ENCODE data around the gene TMEM151B. TPM values are rescaled to one million over a fixed set of nuclear protein-coding genes. Genes with fewer than 3 reads are reported as not detected.
"Not testable (repeated sequence)": the region's sequence is repeated elsewhere in the genome, so short reads cannot be mapped to it uniquely, and the experiment has no call there.

The TMEM151B gene
- 1 to 10 TPM in 2 of 4 donors, under 1 TPM in 2; 0.41 to 1.4 (median 0.98) TPM for polyA plus RNA-seq (ENCODE audit: insufficient read length in 4 of 4)

GRCh38 chr6:44269921-44270525 is at the start of gene TMEM151B:
TMEM151B (plus strand) TSS chr6:44270450; CDS start chr6:44270743, 293 bp downstream.
- no peak for DNase-seq (ENCODE audit: low read depth in 4 of 4, low spot score in 2 of 4)

- DNase-seq (ENCODE audit: low read depth in 4 of 4, low spot score in 2 of 4) = no peak
Measured at GRCh38 chr6:44220913-44221290, 49.3 kb upstream of the TMEM151B start.

DNA sequence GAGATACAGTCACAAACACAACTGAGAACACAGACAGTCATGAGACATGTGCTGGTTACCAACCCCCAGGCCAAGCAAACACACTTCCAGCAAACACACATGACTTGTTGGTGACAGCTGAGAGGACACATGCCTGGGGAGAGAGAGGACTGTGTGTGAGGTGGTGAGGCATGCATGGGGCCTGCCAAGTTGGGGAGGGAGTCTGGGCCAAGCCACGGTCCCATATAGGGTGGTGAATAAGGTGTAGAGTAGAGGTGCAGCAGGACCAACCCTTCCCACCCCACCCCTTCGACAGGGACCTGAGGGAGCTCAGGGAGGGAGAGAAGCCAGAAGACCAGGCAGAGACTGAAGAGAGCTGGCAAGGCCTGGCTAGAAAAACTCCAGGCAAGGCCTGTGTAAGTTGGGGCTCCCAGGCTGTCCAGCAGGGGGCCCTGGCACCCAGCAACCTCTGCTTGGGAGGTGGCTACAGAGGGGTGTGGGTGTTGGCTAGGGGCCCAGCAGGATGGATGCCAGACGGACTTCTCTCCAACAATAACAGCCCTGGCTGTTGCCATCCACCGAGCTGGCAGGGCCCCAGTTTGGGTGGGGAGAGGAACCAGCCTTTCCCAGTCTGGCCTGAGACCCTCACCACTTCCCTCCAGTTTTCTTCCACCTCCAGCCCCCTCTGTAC is 48.8 kb upstream of the TMEM151B start:
- no peak for DNase-seq (ENCODE audit: low read depth in 4 of 4, low spot score in 2 of 4)

DNA sequence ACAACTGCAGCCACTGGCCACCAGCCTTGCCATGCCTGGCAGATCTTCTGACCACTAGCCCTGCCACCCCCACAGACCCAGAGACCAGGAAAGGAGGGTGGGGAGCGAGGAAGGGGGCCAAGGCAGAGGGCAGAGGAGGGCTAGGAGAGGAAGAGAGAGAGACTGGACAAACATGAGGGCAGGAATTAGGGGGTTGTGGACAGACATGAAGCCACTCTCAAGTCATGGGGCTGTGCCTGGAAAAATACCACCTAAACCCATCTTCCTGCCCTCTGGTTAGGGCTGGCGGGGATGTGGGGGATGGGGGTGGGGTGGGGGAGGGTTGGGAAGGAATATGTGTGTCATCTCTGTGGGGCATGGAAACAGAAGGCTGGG is 48.3 kb upstream of the TMEM151B start:
- no peak for DNase-seq (ENCODE audit: low read depth in 4 of 4, low spot score in 2 of 4)

DNA sequence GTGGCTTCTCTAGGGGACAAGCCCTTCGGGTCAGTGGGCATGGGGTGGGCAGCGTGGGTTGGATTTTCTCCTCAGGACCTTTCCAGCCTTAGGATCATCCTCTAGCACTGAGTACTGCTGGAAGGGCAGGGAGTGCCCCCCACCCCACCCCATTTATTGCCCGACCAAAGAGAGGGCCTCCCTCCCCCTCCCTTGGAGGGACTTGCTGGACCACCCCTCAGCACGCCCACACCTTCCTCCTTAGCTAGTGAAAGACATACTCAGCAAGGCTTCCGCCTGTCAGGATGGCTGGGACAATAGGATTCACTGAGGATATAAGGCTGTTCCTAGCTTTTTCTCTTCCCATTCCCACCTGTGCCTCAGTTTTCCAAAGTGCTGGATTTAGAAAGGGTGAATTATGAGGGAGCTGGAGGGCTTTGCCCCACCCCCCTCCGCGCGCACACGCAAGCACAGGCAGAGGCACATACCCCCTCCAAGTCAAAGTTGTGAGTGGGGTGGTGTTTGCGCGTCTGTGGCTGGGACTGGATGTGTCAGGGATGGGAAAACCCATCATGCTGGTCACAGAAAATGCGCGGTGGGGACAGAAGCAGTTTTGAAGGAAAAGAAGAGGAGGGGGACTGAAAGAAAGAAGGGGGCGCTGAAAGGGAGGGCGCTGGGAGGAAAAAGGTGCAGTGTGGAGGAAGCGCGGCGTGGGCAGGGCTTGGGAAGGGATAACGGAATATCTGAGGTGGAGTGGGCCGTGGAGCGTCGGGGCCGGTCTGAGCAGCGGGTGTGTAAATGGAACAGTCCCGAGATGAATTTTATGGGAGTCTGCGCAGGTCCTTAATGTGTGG is 47.5 kb upstream of the TMEM151B start:
- DNase-seq (ENCODE audit: low read depth in 4 of 4, low spot score in 2 of 4) = no peak

DNA sequence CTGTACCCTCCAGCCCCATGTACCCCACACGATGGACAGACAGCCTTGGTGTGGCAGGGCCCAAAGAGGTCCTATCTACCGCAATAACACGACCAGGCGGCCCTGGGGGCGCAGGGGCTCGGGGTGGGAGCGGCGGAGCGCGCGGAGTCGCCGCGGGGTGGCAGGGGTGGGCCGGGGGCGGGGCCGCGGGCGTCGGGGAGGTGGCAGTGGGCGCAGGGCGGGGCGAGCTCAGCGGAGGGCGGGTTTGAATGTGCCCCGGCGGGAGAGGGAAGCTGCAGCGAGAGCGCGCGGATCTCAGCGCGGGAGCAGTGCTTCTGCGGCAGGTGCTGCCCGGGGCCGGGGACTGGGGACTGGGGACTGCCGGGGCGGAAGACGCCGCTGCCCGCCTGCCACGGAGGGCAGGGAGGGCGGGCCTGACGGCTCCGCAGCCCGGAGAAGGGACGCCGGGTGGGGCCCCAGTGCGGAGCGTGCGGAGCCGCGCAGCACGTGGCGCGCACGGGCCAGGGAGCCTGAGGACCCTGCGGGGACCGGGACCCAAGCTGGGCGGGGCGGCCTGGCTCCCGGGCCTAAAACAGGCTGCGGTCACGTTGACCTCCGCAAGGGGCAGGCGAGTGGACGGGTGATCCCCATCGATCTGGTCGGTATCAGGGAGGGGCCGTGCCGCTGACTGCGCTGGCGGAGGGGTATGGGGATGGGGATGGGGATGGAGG is 46.8 kb upstream of the TMEM151B start, which contains the start of gene SLC29A1:
TSS of gene SLC29A1 (plus strand) at position 277 of the 710 bp plus-strand sequence. CDS start 3,719 bp downstream, outside the sequence.
- no peak for DNase-seq (ENCODE audit: low read depth in 4 of 4, low spot score in 2 of 4)

DNA sequence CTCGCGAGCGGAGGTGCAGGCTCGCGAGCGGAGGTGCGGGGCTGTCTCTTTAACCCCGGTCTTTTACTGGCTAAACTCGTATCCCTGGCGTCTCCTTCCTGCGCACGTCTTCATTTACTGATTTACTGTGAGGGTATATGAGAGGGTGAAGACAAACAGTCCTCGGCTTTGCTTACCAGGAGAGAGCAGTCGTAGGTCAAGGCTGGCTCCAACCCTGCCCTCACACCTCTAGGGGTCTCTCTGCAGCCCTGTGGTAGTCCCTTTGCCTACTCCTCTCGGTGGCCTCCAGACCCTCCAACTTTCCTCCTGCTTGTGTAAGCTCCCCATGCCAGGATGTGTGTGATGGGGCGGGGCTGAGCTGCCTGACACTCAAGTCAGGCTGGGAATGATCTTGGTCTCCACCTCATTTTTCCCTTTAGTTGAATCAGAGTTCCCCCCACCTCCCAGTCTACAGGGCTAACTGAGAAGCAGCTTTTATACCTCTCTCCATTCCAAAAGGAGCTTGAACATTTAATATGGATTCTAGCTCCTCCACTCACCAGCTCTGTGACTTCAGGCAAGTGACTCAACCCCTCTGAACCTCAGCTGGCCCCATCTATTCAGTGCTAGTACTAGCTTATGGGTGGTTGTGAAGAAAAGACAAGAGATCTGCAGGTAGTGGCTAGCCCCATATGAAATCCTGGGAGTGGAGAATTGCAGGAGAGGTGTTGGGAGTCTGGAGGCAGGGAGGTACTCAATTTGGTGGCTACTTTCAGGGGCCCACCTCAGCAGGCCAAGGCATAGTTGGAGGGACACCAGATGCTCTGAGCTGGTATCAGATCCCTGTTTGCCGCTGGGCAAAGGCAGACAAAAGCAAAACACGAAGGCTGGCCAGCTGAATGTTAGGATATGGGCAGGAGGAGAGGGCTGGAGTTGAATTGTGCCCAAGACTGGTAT is 46.0 kb upstream of the TMEM151B start:
- DNase-seq (ENCODE audit: low read depth in 4 of 4, low spot score in 2 of 4) = no peak

- no peak for DNase-seq (ENCODE audit: low read depth in 4 of 4, low spot score in 2 of 4)
Measured at GRCh38 chr6:44224965-44225305, 45.3 kb upstream of the TMEM151B start.

DNA sequence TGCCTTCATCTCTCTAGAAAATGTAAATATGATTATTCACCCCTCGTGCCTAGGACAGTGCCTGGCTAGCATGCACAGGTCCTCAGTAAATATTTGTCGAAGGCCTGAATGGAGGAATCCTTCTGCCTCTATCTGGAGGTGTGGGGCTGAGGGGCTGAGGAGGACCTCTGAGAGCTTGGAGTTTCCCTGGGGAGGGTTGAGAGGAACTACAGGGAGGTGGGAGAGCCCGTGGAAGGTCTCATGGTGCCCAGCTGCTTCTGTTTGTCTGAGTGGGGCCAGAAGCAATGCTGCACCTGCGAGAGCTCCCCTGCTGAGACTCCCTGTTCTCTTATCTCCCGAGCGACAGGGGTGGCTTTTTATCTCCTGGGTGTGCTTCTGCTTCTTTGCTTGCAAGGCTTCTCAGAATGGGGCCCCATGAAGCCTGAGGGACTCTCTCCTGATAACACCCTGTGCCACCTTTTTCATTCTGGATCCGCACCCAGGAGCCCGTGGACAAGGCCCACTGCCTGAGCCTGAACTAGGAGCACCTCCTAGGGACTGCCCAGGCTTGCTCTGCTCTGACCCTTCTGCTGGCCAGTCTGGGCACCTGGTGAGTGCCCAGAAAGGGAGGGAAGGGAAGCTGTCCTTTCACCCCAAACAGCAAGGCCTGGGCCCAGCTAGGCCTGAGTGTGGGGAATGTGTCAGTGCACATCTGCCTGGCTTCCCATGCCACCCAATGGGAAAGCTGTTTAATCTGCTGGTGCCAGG is 44.5 kb upstream of the TMEM151B start:
- DNase-seq (ENCODE audit: low read depth in 4 of 4, low spot score in 2 of 4) = no peak

DNA sequence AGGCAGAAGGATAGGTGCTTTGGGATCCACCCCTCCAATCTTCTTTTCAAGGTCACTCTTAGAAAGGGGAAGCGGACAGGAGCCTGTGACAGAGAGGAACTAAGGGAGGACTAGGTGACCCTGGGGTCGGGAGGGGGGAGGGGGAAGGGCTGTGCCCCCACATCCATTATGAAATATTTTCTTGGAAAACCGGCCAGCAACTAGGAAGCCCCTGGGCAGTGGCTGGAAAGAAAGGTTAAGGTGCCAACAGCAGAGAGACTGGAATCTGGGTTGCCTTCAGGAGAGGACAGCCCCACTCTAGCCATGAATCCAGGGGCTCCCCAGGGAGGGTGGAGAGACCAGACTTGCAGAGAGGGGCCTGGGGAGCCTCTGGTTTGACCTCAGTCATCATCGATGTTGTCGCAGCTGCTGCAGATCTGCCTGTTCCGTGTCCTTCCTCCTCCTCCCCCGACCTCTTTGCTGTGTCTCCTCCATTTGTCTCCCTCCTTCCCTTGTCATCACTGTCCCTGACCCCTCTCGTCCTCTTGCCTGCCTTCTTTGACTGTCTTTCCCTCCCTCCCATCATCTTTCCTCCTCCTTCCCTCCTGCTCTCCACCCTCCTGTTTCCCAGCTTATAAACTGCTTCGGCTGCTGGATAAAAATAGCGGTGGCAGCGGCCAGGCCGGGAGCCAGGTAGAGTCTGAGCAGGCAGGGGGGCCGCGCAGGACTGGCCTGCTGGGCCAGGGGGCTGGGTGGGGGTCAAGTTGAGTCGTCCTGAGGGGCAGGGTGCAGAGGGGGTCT is 43.7 kb upstream of the TMEM151B start:
- DNase-seq (ENCODE audit: low read depth in 4 of 4, low spot score in 2 of 4) = no peak

DNA sequence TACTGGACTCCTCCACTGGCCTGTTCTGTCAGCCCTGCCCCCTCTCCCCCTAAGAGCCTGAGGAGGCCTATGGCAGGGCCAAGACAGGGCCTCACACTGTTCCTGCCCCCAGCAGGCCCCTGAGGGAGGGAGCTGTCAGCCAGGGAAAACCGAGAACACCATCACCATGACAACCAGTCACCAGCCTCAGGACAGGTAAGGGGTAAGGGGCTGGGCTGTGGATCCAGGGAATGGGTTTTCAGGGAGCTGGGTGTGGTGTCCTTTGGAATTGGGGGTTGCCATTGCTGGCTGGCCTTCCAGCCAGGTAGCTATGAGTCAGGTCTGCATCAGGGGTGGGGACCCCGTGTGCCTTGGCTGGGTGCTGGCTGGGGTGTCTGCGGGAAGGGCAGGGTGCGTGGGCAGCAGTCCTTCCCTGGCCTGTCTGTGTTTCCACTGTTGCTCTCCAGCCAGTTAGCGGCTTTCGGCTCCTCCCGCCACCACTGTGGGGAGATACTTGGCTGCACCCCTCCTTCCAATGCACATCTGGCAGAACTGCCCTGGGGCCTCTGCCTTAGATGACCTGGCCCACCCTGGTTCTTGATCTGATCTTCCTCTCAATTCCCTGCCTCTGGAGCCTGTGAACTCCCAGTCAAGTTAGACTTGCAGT is 43.0 kb upstream of the TMEM151B start:
- no peak for DNase-seq (ENCODE audit: low read depth in 4 of 4, low spot score in 2 of 4)

GRCh38 chr6:44228031-44228430 is 42.2 kb upstream of the TMEM151B start:
- DNase-seq (ENCODE audit: low read depth in 4 of 4, low spot score in 2 of 4) = no peak

DNA sequence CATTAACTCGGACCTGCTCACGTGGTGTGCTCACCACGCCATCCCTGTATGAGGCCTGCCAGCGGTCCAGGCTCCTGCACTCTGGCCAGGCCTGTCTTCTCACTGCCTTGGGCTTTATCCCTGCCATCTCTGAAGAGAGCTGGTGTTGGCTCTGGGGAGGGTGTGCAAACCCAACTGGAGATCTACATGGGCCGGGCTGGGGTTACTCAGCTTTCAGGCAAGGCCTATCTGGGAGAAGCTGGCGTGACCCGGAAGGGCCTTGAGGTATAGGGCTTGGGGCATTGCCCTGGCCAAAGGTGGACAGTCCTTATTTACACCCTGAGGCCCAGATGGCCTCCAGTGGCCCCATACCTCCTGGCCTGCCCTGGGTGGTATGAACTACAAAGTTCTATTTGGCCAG is 41.8 kb upstream of the TMEM151B start:
- DNase-seq (ENCODE audit: low read depth in 4 of 4, low spot score in 2 of 4) = no peak

GRCh38 chr6:44228836-44229235 is 41.4 kb upstream of the TMEM151B start:
- no peak for DNase-seq (ENCODE audit: low read depth in 4 of 4, low spot score in 2 of 4)

DNA sequence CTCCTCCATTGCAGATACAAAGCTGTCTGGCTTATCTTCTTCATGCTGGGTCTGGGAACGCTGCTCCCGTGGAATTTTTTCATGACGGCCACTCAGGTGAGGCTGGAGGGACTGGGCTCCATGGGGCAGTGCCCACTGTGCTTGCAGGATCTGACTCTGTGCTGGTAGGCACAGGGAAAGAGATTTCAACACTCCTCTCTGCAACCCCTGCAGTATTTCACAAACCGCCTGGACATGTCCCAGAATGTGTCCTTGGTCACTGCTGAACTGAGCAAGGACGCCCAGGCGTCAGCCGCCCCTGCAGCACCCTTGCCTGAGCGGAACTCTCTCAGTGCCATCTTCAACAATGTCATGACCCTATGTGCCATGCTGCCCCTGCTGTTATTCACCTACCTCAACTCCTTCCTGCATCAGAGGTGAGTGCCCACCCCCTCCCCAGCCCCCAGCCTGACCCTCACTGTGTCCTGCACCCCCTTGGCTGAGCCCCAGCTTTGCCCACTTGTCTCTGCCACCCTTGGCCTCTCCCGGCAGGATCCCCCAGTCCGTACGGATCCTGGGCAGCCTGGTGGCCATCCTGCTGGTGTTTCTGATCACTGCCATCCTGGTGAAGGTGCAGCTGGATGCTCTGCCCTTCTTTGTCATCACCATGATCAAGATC is 40.7 kb upstream of the TMEM151B start:
- no peak for DNase-seq (ENCODE audit: low read depth in 4 of 4, low spot score in 2 of 4)

DNA sequence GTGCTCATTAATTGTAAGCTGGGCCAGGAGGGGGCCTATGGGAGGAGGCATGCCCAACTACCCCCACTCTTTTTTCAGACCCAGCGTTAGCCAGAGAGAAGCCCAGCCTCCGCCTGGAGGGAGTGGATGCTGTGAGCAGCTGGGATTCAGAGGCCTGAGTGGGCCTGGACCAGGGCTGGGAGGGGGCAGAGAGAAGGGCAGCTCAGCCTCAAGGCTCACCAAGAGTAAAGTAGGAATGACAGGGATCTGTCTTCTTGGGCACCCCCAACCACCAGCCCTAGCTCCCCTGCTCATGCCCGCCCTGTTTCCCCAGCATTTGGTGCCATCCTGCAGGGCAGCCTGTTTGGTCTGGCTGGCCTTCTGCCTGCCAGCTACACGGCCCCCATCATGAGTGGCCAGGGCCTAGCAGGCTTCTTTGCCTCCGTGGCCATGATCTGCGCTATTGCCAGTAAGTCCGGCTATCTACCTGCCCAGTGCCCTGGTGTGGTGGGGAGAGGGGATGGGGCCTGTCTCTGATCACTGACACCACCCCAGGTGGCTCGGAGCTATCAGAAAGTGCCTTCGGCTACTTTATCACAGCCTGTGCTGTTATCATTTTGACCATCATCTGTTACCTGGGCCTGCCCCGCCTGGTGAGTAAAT is 40.1 kb upstream of the TMEM151B start:
- DNase-seq (ENCODE audit: low read depth in 4 of 4, low spot score in 2 of 4) = no peak

DNA sequence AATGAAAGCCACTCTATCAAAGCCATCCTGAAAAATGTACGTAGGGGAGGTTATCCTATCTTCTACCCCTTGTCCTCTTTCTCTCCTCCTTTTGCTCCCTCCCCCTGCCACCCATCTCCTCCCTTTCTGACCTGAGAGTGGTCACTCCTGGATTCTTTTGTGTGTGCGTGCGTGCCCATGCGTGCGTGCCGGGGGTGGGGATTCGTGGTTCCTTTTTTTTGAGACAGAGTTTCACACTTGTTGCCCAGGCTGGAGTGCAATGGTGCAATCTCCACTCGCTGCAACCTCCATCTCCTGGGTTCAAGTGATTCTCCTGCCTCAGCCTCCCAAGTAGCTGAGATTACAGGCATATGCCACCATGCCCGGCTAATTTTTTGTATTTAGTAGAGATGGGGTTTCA is 38.8 kb upstream of the TMEM151B start:
- not testable (repeated sequence) for DNase-seq (ENCODE audit: low read depth in 4 of 4, low spot score in 2 of 4)
